ENCODE data around the gene TCF19.

Gene TCF19

DNA sequence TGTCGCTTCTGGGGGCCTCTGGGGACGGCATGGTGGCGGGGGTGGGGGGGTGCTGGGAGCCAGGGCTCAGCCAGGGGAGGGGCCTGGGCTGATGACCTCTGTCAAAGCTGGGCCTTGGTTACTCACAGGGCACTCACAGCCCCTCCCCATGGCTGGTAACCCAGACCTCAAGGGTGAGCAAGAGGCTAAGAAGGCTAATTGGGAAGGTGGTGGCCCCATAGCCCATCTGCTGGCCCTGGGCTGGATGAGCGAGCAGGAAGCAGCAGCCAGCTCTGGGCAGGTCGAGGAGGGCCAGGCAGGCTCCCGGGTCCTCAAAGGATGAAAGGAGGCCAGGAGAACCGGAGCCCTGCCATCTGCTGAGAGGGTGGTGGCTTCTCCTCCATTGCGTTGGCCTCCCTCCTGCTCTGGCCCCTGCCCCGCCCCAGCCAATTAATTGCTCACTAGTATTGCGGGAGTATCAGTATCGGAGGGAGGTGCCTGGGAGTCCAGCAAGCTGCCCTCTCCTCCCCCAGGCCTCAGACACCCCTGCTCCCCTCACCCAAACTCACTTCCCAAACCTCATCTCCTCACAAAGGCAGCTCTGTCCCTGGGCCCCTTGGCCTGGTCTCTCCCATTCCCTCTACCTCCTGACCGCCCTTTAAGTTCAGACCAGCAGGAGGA, 37.1 kb upstream of the TCF19 start:
- H3K4me3 ChIP-seq (ENCODE audit: low read depth, low read length), result no peak overlapping the region
- TF ChIP-seq, protein P1, sequence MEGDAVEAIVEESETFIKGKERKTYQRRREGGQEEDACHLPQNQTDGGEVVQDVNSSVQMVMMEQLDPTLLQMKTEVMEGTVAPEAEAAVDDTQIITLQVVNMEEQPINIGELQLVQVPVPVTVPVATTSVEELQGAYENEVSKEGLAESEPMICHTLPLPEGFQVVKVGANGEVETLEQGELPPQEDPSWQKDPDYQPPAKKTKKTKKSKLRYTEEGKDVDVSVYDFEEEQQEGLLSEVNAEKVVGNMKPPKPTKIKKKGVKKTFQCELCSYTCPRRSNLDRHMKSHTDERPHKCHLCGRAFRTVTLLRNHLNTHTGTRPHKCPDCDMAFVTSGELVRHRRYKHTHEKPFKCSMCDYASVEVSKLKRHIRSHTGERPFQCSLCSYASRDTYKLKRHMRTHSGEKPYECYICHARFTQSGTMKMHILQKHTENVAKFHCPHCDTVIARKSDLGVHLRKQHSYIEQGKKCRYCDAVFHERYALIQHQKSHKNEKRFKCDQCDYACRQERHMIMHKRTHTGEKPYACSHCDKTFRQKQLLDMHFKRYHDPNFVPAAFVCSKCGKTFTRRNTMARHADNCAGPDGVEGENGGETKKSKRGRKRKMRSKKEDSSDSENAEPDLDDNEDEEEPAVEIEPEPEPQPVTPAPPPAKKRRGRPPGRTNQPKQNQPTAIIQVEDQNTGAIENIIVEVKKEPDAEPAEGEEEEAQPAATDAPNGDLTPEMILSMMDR (IDR thresholded peaks at IDR 0.05; ENCODE audit: low read depth, low read length), result no peak
- DNase-seq (ENCODE audit: low read depth, low spot score), result no peak
- in situ Hi-C loops (cut with HindIII; ENCODE audit: low sequenced_read_pairs), result no loop called here

DNA sequence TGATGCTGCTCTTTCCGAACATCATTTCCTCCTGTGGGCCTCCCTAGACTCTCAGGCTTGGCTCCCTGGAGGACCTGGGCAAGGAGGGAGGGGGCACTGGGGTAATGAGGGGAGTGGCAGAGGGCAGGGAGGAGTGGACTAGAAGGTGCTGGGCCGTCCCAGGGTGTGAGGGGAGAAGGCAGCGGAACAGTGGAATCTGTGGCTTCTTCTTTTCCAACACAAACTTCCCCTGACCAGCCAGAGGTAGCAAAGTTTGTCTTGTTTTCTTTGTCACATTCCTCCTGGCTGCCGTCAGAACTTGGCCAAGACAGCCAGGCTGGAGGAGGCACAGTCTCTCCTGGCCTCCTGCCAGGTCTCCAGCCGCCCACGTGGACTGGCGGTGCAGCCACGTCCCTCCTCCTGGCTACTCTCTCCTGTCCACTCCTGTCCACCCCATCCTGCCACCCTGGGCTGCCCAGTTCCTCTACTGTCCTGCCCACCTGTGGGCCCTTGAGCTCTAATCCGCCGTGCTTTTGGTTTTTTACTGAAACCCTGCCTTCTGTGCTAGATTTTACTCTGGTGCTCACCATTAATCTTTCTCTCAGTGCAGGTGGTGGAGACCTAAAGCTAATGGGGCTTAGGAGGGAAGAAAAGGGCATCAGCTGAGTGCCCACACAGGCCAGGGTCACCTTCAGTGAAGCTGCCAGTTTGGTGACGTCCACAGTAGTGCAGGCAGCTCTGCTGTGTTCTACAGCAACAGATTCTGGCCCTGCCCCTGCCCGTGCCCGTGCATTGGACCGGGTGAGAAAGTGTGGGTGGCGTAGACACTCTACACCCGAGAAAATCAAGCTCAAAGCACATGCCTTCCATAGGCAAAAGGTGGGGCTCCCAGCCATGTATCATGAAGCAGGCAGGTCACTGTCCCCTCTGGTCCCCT, 35.3 kb upstream of the TCF19 start:
- TF ChIP-seq, protein P1 (IDR thresholded peaks at IDR 0.05; ENCODE audit: low read depth, low read length), result no peak
- in situ Hi-C loops (cut with HindIII; ENCODE audit: low sequenced_read_pairs), result no loop called here
- no peak overlapping the region for H3K4me3 ChIP-seq (ENCODE audit: low read depth, low read length)
- DNase-seq (ENCODE audit: low read depth, low spot score), result peak; percentile 71

DNA sequence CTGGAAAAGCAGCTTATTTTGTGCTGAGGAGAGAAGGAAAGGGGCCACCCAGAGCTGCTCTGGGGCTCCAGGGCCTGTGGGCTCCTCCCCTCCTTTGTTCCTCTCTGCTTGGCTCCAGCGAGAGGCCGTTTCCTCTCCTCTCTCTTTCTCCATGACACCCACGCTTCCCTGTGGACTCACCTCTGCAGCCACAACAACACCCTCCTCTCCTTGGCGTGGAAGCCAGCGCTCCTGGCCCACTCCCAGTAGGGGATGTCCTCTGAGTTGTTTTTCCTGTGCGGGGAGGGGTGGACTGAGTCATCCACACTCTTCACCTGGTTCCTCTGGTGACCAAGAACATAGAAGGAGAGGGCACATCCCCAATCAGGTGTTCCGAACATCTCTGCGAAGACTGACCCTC, 33.2 kb upstream of the TCF19 start:
- in situ Hi-C loops (cut with HindIII; ENCODE audit: low sequenced_read_pairs), result no loop called here
- H3K4me3 ChIP-seq (ENCODE audit: low read depth, low read length), result no peak overlapping the region
- TF ChIP-seq, protein P1 (IDR thresholded peaks at IDR 0.05; ENCODE audit: low read depth, low read length), result no peak
- peak; percentile 38 for DNase-seq (ENCODE audit: low read depth, low spot score)

DNA sequence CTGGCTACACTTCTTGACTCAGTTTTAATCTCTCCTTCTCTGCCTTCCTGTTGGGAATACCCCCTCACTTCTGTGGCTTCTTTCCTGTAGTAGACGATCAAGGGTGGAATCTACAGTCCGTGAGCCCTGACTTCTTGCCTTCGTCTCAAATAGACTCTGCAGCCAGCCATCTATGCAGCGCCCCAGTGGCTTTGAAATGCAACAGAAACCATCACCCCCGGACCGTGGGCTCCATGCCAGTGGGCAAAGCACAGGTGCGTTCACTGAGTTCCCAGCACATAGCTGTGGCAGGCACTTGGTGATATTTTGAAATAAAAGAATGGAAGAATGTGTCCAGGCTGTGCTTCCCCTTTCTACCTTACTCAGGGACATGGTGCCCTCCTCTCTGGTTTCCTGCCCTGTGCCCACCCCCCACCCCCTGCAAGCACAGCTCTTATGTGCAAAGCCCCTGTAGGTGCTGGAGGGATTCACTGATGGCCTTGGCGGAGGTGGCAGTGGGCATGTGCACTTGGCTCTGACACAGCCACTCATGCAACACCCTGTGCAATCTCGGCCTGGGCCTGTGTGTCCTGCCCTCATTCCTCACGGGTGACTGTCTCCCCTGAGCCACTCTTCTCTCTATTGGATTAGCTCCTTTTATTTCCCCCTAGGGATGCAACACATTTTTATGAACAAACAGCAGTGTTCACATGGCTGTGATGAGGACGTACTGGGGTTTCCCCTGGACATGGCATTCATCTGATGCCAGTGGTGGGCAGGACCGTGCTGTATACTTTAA, 32.6 kb upstream of the TCF19 start:
- in situ Hi-C loops (cut with HindIII; ENCODE audit: low sequenced_read_pairs), result no loop called here
- DNase-seq (ENCODE audit: low read depth, low spot score), result peak; percentile 8
- no peak overlapping the region for H3K4me3 ChIP-seq (ENCODE audit: low read depth, low read length)

DNA sequence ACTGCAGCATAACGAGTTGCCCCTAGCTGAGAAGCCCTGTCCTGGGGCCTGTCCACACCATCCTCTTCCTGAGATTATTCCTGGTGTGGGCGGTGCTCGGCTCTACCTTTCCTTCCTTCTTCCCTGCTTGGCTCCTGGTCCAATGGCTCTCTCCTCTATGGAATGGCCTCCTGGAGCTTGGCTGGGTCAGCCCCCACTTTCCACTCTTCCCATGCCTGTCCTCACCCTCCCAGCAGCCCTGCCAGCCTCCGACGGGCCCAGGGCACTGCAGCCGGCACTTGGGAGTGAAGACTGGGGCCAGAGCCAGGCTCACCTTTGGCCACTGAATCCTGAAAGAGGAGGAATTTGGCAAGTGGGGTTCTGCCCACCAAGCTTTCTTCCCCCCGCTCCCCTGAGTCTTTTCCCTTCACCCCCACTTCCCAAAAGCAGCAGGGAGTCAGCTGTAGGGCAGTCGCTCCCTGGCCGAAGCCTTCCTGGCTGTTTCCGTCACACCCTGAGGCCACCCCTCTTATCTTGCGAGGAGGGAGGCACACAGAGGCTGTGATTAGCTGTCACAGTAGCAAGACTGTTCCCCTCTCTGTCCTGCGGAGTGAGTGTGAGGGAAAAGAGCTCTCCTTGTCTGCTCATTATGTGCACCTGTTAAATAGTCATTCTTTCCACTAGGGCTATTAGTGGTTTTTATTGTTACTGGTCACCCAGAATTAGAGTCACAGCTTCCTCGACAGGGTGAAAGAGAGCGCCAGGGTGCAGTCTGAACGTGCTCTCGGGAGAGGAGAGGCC, 31.8 kb upstream of the TCF19 start:
- DNase-seq (ENCODE audit: low read depth, low spot score), result no peak
- in situ Hi-C loops (cut with HindIII; ENCODE audit: low sequenced_read_pairs), result no loop called here
- no peak overlapping the region for H3K4me3 ChIP-seq (ENCODE audit: low read depth, low read length)
- TF ChIP-seq, protein P1 (IDR thresholded peaks at IDR 0.05; ENCODE audit: low read depth, low read length), result no peak

More for the DNA sequence above, 32.6 kb upstream of the TCF19 start:
- TF ChIP-seq, protein P1 (IDR thresholded peaks at IDR 0.05; ENCODE audit: low read depth, low read length), result no peak

All from astrocyte of the spinal cord (primary cell).